ENCODE results near the gene ACAD9. TPM values are rescaled to one million over a fixed set of nuclear protein-coding genes. Genes with fewer than 3 reads are reported as not detected.

Gene ACAD9
- total and polyA plus RNA-seq, 9 of the 15 experiments (the other 6 are each of a cell fraction or from before 2014, with no cell fraction given): 10.2 to 32.6 (median 22.8) TPM

GRCh38 chr3:128879125-128879969, at the start of gene ACAD9 (continued):
- peak; percentile 98 for TF ChIP-seq MGA (IDR thresholded peaks at IDR 0.05)
- TF ChIP-seq ZBTB26 (CRISPR knock-in tag; IDR thresholded peaks at IDR 0.05): no peak
- no peak for TF ChIP-seq SREBF1 (IDR thresholded peaks at IDR 0.05; ENCODE audit: borderline replicate concordance, low read depth, low read length)
- no peak for TF ChIP-seq MBD1 (CRISPR knock-in tag; IDR thresholded peaks at IDR 0.05)
- no peak for TF ChIP-seq NCOA2 (IDR thresholded peaks at IDR 0.05; ENCODE audit: partially characterized antibody in 2 of 2)
- TF ChIP-seq ZNF174 (CRISPR knock-in tag; IDR thresholded peaks at IDR 0.05): no peak
- TF ChIP-seq CBFA2T3 (IDR thresholded peaks at IDR 0.05): peak; percentile 24; the same call in 1 of the 2 replicates
- TF ChIP-seq GTF2B (IDR thresholded peaks at IDR 0.05; ENCODE audit: extremely low read depth, insufficient read length): no peak
- TF ChIP-seq JUNB (CRISPR knock-in tag; conservative IDR thresholded peaks at IDR 0.05): peak; percentile 88
- no peak for TF ChIP-seq NR2C1 (IDR thresholded peaks at IDR 0.05)
- peak; percentile 55; the same call in 1 of the 2 replicates for TF ChIP-seq NR2C1 (tag; IDR thresholded peaks at IDR 0.05)
